AG10803 (cell line): ENCODE data around the gene NCOA3.

Experiments used
- DNase-seq: peaks from one replicate; pipeline ENCODE4 v3.0.0; 2010; ENCODE audit warnings: low read depth
- H3K4me3 ChIP-seq: 2 replicates; pipeline ENCODE4 v1.5.1; 2011; ENCODE audit warnings: mild to moderate bottlenecking, low read length, control low read depth
- CTCF ChIP-seq: conservative IDR thresholded peaks from 2 replicates; pipeline ENCODE4 v1.5.1; 2011; ENCODE audit warnings: mild to moderate bottlenecking, low read length, control low read depth, inconsistent platforms

The NCOA3 gene

GRCh38 chr20:47629907-47630306, 128.2 kb downstream of the NCOA3 start:
- no peak for DNase-seq
- TF ChIP-seq CTCF: no peak
- no peak overlapping the region for H3K4me3 ChIP-seq

GRCh38 chr20:47631078-47631477, 129.4 kb downstream of the NCOA3 start:
- no peak for TF ChIP-seq CTCF
- no peak for DNase-seq

GRCh38 chr20:47635256-47635655, 133.6 kb downstream of the NCOA3 start:
- TF ChIP-seq CTCF: no peak
- DNase-seq: no peak
- no peak overlapping the region for H3K4me3 ChIP-seq

More at GRCh38 chr20:47631078-47631477, 129.4 kb downstream of the NCOA3 start:
- no peak overlapping the region for H3K4me3 ChIP-seq

- DNase-seq: no peak
- H3K4me3 ChIP-seq: no peak overlapping the region
- TF ChIP-seq CTCF: no peak
These were observed 137.2 kb downstream of the NCOA3 start for GRCh38 chr20:47638851-47639250.

- no peak overlapping the region for H3K4me3 ChIP-seq
- TF ChIP-seq CTCF: no peak
- peak; percentile 47 for DNase-seq
These were observed 140.4 kb downstream of the NCOA3 start for GRCh38 chr20:47642118-47642517.

GRCh38 chr20:47642624-47643023, 140.9 kb downstream of the NCOA3 start:
- no peak for TF ChIP-seq CTCF
- no peak for DNase-seq

GRCh38 chr20:47645632-47646031, 143.9 kb downstream of the NCOA3 start:
- H3K4me3 ChIP-seq: no peak overlapping the region
- DNase-seq: no peak
- TF ChIP-seq CTCF: no peak

More at GRCh38 chr20:47642624-47643023, 140.9 kb downstream of the NCOA3 start:
- no peak overlapping the region for H3K4me3 ChIP-seq
